GM18505 (cell line): ENCODE measurements around the gene CATSPERZ.
A peak's percentile ranks its signal among the peaks of the same experiment; 100 is the strongest.

Experiments used
- ATAC-seq: cut with Tn5 transposase; IDR thresholded peaks from one replicate; pipeline ENCODE4 v1.9.1; 2021; ENCODE audit not compliant: unreplicated experiment
- POLR2A ChIP-seq: IDR thresholded peaks from 4 replicates; pipeline ENCODE4 v1.6.1; 2011; ENCODE audit warnings: borderline replicate concordance; ENCODE audit not compliant: insufficient read depth, insufficient read length; ENCODE audit errors: extremely low read depth

Gene CATSPERZ

GRCh38 chr11:64296236-64296635, 3.9 kb upstream of the CATSPERZ start:
- no peak for ATAC-seq
- no peak for TF ChIP-seq POLR2A

DNA sequence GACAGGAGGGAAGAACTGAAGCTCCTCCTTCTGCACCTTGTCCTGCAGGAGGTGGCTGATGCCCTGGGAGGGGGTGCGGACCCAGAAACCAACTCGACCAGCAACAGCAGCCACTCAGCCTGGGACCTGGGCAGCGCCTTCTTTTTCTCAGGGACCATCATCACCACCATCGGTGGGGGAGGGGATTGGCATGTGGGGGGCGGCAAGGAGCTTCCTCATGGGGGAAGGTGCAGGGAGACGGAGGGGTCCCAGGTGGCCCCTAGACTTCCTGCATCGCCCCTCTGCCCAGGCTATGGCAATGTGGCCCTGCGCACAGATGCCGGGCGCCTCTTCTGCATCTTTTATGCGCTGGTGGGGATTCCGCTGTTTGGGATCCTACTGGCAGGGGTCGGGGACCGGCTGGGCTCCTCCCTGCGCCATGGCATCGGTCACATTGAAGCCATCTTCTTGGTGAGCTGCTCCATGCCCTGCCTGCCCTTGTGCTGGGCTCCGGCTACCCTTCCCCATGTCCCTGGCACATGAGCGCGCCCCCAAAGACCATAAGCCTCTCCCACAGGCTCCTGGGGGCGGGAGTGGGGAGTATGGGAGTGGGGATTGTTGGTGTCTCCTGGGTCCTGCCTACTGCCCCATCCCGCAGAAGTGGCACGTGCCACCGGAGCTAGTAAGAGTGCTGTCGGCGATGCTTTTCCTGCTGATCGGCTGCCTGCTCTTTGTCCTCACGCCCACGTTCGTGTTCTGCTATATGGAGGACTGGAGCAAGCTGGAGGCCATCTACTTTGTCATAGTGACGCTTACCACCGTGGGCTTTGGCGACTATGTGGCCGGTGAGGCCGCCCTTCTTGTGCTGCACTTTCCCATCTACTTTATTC, 3.1 kb upstream of the CATSPERZ start:
- no peak for ATAC-seq
- no peak for TF ChIP-seq POLR2A

DNA sequence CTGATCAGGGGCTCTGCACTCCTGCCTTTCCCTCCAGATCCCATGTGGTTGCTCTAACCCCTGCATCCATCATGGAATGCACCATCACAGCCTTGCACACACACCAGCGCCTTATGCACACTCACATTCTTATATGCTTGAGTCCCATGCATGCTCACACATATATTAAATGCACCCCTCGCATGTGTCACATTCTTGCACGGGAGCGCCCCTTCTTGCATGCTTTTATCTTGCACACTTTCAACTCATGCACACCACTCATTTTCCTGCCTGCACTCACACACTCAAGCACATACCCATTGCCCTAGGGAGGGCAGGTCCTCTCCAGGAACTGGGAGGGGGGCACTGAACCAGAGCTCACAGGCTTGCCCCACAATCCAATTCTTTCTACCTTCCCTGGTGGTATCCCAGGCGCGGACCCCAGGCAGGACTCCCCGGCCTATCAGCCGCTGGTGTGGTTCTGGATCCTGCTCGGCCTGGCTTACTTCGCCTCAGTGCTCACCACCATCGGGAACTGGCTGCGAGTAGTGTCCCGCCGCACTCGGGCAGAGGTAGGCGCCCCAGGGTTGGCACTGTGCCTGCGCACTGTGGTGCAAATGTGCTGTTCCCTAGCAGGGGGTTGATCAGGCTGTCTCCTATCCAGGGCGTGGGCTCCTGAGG, 2.3 kb upstream of the CATSPERZ start:
- ATAC-seq = no peak
- TF ChIP-seq POLR2A = no peak

DNA sequence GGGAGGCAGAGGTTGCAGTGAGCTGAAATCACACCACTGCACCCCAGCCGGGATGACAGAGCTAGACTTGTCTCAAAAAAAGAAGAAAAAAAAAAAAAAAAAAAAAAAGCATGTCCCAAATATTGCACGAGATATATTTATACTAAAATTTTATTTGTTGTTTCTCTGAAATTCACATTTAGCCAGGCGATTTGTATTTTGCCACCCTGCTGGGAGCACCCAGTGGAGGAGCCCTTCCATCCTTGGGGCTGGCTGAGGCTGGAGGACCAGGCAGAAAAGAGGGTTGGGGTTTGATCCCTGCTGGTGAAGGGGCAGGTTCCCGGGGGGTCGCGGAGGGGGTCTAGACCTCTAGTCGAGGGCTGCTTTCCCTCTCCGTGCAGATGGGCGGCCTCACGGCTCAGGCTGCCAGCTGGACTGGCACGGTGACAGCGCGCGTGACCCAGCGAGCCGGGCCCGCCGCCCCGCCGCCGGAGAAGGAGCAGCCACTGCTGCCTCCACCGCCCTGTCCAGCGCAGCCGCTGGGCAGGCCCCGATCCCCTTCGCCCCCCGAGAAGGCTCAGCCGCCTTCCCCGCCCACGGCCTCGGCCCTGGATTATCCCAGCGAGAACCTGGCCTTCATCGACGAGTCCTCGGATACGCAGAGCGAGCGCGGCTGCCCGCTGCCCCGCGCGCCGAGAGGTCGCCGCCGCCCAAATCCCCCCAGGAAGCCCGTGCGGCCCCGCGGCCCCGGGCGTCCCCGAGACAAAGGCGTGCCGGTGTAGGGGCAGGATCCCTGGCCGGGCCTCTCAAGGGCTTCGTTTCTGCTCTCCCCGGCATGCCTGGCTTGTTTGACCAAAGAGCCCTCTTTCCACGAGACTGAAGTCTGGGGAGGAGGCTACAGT, 952 bp upstream of the CATSPERZ start:
- ATAC-seq = no peak
- no peak for TF ChIP-seq POLR2A

DNA sequence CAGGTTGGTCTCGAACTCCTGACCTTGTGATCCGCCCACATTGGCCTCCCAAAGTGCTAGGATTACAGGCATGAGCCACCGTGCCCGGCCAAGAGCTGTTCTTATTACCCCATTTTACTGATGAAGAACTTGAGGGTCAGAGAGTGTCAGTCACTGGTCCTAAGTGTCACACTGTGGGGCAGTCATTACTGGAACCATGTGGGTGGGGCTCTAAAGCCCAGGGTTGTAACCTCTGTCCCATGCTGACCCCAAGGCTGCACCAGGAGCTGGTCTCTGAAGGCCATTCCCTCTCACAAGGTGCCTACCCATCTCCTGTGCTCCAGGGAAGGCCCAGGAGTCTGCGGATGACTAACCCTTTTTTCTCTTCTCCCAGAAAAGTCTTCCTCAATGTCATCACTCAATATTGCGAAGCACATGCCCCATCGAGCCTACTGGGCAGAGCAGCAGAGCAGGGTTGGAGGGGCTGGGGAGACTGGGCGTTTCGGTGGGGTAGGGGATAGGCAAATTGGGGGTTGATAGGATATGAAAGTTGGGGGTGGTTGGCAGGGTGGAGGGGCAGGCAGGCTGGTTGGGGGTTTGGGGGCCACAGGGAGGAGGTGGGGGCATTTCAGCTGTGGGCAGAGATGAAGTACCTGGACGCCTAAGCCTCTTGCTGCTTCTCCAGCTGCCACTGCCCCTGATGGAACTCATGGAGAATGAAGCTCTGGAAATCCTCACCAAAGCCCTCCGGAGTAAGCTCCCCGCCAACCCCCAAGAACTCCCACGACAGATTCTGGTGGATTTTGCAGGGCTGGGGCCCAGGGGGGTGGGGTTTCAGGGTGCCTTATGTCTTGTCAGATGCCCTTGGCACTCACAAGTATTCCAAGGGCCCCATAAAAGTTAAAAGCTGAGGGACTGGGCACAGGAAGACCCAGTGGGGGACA, 3.2 kb downstream of the CATSPERZ start:
- no peak for TF ChIP-seq POLR2A
- ATAC-seq = no peak

DNA sequence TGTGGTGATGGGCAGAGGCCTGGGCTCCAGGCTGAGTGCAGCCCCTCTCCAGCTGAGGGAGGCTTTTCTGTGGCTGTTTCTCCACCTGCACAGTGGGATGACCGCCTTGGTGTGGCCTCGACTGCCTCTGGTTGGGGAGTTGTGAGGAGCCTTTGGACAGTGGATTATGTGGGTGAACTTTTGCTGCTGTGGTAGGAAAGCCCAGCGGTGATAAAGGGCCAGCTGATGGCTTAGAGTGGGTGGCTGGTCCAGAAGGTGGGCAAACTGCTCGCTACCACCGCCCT, 3.8 kb downstream of the CATSPERZ start:
- no peak for TF ChIP-seq POLR2A
- ATAC-seq = no peak

- ATAC-seq = peak; percentile 9
- peak; percentile 81 for TF ChIP-seq POLR2A
Observed at GRCh38 chr11:64304316-64305072, 4.3 kb downstream of the CATSPERZ start.

DNA sequence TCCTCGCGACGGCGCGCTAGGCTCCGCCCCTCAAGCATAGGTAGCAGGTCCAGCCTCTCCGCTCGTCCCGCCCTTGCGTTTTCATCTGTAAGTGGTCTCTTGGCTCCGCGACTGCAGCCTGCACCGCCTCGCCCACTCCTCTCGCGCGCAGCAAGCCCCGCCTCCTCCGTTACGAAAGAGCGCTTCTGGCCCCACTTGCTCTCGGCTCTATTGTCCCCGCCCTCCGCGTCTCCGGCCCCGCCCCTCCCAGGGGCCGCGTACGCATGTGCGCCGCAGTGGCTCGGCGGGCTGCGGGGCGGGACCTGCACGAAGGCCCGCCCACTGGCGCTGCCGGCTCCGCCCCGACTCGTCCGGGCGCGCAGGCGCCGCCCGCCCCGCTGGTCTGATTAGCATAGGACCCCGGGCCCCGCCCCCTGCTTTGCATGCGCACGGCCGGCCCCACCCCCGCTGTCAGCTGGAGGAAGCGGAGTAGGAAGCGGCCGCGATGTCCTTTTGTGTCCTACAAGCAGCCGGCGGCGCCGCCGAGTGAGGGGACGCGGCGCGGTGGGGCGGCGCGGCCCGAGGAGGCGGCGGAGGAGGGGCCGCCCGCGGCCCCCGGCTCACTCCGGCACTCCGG, 5.0 kb downstream of the CATSPERZ start, which contains the start of gene ESRRA:
Gene ESRRA (plus strand): TSS at position 450 of the 616 bp plus-strand sequence. CDS start 1,656 bp downstream, outside the sequence.
- TF ChIP-seq POLR2A = peak; percentile 74
- peak; percentile 68 for ATAC-seq

- ATAC-seq = peak; percentile 12
- TF ChIP-seq POLR2A = peak; percentile 20
Observed at GRCh38 chr11:64305691-64306562, 5.8 kb downstream of the CATSPERZ start.

DNA sequence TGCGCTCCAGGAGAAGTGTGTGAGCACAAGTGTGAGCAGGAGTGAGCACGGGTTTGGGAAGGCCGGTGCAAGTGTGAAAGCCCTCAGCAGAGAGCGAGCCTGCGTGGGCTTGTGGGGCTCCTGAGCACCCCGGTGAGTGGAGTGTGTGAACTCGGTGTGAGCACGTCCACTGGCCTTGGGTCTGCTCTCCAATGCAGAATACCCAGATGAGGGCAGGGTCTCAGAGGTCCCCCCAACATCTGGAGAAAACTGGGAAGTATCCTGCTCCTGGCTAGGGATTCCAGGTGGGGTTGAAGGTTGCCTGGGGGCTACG, 6.4 kb downstream of the CATSPERZ start:
- no peak for ATAC-seq
- no peak for TF ChIP-seq POLR2A
